Upper lobe of left lung (tissue), 4 donors: ENCODE results near the gene C2orf66.

ENCODE experiments used
- CTCF ChIP-seq, 6 experiments: fragments of 450-650 bp in 4 of 6; fragments of 200-600 bp in 2 of 6; sonication (generic) in 2 of 6; IDR thresholded peaks; one replicate each; pipeline ENCODE4 v1.5.1; 2016 to 2019; ENCODE audit warnings: antibody characterized with exemption in 6 of 6
- POLR2A ChIP-seq, 4 donors: fragments of 450-650 bp; IDR thresholded peaks; one replicate each; pipeline ENCODE4 v1.5.1; 2016 to 2017; ENCODE audit warnings: antibody characterized with exemption in 4 of 4, mild to moderate bottlenecking in 2 of 4
- POLR2AphosphoS5 ChIP-seq, 2 donors: sonication (generic); formaldehyde crosslinking; IDR thresholded peaks; one replicate each; pipeline ENCODE4 v1.5.1; 2017; ENCODE audit warnings: antibody characterized with exemption in 2 of 2

GRCh38 chr2:196836440-196836839 lies 27.3 kb upstream of the C2orf66 start:
- TF ChIP-seq CTCF (IDR thresholded peaks at IDR 0.05) (no peak), POLR2A (IDR thresholded peaks at IDR 0.05) (no peak), POLR2AphosphoS5 (IDR thresholded peaks at IDR 0.05) (no peak)
